SIG-M5 (cell line): ENCODE measurements around the gene IL6R.
A peak's percentile ranks its signal among the peaks of the same experiment; 100 is the strongest.
"Not testable (repeated sequence)": the region's sequence is repeated elsewhere in the genome, so short reads cannot be mapped to it uniquely, and the experiment has no call there.

Experiments
- DNase-seq: peaks from one replicate; lab custom pipeline; 2025; lab: John Stamatoyannopoulos, UW

IL6R gene

DNA sequence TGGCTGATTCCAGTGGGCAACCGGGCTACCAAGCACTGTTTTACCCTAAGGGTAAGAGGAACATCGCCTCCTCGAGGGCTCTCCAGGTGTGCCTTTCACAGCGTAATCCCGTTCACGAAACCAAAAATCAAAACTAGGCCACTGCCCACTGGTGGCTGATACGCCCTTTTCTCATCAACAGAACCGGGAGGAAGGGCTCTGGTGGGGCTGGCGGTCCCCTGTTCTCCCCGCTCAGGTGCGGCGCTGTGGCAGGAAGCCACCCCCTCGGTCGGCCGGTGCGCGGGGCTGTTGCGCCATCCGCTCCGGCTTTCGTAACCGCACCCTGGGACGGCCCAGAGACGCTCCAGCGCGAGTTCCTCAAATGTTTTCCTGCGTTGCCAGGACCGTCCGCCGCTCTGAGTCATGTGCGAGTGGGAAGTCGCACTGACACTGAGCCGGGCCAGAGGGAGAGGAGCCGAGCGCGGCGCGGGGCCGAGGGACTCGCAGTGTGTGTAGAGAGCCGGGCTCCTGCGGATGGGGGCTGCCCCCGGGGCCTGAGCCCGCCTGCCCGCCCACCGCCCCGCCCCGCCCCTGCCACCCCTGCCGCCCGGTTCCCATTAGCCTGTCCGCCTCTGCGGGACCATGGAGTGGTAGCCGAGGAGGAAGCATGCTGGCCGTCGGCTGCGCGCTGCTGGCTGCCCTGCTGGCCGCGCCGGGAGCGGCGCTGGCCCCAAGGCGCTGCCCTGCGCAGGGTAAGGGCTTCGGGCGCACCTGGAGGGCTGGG, at the start of gene IL6R:
Gene IL6R (plus strand): TSS at position 360 of the 763 bp plus-strand sequence. CDS start 287 bp downstream, at position 647.
- peak; percentile 93 for DNase-seq

DNA sequence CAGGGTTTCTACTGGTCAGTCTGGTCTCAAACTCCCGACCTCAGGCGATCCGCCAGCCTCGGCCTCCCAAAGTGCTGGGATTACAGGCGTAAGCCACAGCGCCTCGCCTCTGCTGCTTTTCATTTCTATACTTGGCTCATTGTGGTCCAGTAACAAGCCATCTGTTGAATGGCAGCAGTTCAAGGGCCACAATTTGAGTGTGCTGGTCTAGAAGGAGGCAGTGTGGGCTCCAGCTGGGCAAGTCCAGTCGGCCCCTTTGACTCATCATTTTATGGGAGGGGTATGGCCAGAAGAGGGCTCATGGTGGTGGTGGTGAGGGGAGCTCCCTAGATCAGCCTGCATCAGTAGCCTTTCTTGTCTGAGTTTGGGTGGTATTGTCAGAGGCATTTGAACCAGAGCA, 46.6 kb upstream of the IL6R start:
- no peak for DNase-seq

GRCh38 chr1:154360288-154360687, 44.9 kb upstream of the IL6R start:
- DNase-seq: no peak

- DNase-seq: not testable (repeated sequence)
Observed at GRCh38 chr1:154360881-154361280, 44.3 kb upstream of the IL6R start.

GRCh38 chr1:154361357-154361756, 43.8 kb upstream of the IL6R start:
- no peak for DNase-seq

DNA sequence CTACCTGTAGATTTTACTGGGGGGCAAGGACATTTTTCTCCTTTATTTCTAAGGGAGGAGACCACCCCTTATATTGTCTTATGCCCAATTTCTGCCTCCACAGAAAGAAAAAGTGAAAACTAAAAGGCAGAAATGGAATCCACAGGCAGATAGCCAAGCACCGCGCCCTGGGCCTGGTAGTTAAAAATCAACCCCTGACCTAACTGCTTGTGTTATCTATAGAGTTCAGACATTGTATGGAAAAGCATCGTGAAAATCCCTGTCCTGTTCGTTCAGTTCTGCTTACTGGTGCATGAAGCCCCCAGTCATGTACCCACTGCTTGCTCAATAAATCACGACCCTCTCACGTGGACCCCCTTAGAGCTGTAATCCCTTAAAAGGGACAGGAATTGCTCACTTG, 33.7 kb upstream of the IL6R start:
- no peak for DNase-seq

GRCh38 chr1:154373777-154374357, 31.3 kb upstream of the IL6R start:
- DNase-seq: not testable (repeated sequence)

DNA sequence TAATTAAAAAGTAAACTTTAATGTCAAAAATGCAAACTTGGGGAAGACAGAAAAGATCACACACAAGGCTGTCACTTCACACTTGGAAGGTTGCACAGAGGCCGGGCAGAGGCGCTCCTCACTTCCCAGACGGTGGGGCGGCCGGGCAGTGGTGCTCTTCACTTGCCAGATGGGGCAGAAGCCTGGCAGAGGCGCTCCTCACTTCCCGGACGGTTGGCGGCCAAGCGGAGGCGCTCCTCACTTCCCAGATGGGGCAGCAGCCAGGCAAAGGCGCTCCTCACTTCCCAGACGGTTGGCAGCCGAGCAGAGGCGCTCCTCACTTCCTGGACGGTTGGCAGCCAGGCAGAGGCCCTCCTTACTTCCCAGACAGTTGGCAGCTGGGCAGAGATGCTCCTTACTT, 25.8 kb upstream of the IL6R start:
- no peak for DNase-seq

DNA sequence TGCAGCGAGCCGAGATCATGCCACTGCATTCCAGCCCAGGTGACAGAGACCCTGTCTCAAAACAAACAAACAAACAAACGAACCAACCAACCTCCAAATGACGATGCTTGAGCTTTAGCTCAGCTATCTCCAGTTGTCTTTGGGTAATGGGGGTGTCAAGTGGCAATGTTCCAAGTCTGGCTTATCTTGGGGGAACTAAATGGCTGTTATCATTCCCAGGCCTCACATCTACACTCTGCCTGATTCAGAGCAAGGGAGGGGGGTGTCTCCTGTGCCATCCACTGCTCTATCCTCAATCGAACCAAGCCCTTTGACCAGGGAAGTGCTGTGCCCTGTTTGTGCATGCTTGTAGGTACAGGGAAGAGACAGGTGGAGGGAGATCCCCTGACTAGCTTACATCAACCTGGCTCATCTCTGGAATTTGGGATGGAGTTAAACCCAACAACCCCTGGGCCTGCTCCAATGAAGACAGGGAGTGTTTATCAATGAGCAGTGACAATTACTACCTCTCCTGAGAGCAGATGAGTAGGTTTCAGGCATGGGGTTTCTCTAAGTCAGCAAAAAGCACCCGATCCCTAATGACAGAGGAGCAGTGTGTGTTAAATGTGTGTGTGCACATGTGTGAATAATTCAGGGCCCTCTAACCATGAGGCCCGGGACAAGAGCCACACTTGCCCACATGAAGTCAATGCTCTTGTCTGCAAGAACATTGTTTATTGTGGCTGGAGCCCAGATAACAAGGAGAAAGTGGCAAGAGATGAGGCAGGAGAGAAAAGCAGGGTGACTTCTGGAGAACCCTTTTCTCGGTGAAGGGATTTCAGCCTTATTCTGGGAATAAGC, 20.3 kb upstream of the IL6R start:
- no peak for DNase-seq

- DNase-seq: no peak
Observed at GRCh38 chr1:154386643-154387352, 18.3 kb upstream of the IL6R start.

DNA sequence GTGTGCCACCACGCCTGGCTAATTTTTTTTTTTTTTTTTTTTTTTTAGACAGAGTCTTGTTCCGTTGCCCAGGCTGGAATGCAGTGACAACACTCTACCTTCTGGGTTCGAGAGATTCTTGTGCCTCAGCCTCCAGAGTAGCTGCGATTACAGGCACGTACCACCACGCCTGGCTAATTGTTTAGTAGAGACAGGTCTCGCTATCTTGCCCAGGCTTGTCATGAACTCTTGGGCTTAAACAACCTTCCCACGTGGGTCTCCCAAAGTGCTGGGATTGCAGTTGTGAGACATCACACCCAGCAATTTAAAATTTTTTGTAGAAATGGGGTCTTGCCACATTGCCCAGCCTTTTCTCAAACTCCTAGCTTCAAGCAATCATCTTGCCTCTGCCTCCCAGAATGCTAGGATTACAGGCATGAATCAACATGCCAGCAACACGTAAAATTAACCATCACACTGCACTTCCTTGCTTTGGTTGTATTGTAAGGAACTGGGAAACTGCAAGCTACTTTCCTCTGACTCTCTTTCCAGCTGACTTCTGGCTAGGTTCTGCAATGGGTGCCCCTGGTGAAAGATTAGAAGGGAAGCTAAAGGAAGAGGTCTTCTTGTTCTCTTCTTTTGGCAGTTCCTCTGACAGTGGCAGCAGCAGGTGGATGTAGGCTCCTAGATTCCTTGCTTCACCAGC, 13.9 kb upstream of the IL6R start:
- no peak for DNase-seq

DNA sequence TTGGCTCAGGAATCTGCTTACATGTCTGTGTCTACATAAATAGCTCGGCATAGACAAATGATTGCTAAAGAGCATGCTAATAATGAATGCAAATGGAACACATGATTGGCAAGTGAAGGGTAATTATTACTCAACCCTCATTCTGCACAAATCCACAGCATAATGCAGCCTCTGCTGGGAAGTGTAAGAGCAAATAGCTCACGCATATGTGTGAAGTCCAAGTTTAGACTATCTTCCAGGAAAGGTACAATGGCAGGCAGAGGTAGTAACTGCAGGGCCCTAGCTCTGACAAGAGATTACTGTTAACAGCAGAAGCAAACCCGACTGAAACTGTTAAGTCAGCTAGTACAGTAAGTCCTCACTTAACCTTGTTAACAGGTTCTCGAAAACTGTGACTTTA, 7.0 kb upstream of the IL6R start:
- no peak for DNase-seq

DNA sequence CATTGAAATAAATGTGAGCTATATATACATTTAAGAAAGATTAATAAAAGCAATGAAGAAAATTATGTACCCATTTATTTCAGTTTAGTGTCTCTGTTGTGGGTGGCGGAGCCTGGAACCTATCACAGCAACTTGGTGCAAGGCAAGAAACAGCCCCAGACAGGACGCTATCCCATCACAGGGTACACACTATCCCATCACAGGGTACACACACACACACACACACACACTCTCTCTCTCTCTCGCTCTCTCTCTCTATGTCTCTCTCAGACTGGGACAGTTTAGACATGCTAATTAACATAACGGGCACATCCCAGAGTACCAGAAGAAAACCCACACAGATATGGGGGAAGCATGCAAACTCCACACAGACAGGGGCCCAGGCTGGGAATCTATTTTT, 6.5 kb upstream of the IL6R start:
- no peak for DNase-seq

DNA sequence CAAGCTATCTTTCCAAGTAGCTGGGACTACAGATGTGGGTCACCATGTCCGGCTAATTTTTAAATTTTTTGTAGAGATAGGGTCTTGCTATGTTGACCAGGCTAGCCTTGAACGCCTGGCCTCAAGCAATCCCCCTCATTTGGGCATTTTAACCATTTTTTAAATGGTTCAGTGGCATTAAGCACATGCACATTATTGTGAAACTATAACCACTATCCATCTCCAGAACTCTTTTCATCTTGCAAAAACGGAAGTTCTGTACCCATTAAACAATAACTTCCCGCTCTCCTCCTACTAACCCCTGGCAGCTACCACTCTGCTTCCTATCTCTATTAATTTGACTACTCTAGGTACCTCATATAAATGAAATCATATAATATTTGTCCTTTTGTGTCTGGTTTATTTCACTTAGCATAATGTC, 4.8 kb upstream of the IL6R start:
- DNase-seq: peak; percentile 75

DNA sequence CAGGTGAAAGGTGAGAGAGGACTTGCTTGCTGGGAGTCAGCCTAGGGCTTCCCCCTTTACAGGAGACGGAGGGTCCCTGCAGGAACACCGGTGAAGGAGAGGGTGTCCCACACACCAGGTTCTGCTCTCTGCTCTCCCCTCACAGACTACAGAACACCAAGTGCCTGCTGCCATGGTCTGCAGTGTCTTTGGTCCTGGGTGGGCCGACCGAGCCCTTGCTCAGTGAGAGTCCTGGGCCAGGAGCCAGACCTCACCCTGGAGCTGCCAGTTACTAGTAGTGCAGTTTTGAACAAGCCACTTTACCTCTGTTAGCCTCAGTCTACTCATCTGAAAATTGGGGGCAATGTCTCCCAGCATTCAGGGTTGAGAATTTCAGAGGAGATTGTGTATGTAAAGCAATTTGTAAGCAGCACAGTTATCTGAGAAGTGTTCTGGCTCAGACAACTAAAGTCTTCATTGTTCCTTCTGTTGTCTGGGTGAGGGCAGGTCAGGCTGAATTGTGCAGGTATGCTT, 2.7 kb upstream of the IL6R start:
- DNase-seq: no peak

DNA sequence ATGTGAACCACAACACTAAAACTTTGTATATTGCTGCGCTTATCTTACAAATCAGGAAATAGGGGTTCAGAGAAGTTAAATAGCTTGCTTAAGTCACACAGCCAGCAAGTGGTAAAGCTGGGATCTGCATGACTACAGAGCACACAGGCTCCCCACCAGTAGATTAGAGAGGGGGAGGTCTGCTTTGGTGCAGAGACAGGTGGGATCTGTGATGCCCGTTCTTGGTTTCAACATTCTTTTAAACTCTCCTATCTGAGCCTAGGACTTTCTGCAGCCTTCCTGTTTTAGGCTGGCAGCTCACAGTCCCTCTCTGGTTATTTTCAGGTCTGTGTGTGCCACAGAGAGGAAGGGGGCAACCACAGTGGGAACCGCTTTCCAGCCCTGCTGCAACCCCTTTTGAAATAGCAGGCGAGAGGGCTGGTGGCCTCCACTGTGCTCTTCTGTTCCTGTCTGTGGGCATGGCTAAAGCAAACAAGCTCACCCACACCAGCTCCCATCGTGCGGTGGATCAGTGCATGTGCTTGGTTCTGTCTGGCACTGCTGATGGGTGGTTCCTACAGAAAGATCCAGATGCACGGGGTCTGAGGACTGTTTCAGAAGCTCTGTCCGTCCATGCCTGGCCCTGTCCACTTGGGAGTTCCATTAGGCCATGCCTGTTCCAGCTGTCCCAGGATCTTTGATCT, 1.7 kb upstream of the IL6R start:
- DNase-seq: peak; percentile 91

DNA sequence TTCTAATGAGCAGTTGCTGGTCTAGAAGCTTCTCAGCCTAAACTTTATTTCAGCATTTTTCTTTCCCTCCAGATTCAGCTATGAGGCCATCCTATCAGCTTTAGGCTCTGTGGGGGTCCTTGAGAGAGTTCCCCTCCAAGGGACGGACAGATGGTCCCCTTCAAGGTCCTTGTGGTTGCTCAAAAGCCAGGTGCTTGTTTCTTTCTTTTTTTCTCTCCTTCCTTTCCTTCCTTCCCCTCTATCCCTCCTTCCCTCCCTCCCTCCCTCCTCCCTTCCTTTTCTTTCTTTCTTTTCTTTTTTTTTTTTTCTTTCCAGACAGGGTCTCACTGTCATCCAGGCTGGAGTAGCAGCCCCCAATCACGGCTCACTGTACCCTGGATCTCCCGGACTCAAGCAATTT, 1.2 kb upstream of the IL6R start:
- DNase-seq: no peak

DNA sequence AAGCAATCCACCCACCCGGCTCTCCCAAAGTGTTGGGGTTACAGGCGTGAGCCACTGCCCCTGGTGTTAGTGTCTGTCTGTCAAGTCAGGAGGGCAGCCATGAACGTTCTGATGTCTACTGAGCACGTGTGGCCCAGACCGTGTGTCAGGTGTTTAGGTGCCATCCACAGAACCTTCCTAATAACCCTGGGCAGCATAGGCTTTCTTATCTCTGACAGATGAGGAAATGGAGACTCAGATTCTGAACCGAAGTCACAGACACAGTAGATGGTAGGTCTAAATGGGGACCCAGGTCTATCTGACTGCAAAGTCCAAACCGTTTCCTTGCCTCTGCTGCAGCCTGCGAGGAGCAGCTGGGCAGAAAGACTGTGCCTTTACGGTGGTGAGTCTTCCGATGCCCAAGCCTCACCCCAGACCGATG, 622 bp upstream of the IL6R start:
- no peak for DNase-seq

DNA sequence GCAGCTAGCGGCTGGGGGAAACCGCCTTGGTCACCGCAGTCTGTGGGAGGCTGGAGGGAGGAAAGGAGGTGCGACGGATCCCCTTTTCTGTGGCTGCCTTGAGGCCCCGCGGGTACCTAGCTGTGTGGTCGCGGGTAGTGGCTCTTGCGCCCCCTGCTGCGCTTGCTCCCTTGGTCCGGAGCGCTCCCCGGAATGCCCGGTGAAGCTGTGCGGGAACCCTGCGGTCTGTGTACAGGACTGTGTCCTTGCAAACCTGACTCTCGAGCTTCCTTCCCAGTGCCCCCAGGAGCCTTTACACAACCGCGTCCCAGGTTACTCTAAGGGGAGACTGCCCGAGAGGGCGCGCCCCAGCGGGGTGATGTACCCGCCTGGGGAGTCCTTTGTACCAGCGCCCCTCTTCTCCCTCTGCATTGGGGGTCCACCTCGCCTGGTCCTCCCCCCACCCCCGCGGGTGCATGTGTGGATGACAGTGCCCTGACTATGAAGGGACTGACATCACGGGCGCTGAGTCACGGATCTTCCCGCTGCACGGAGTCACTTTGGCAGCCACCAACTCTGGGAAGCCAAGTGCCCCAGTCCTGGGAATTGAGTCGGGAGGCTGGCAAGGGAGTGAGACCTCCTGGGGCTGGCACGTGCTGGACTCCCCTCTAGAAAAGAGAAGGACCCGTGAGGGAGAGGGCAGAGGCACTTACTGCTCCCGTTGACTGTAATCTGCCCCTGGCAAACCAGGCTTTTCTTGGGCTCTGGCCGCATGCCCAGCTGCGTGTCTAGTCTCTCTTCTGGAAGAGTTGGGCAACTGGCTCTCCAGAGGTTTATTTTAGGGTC, 816 bp downstream of the IL6R start:
- no peak for DNase-seq

DNA sequence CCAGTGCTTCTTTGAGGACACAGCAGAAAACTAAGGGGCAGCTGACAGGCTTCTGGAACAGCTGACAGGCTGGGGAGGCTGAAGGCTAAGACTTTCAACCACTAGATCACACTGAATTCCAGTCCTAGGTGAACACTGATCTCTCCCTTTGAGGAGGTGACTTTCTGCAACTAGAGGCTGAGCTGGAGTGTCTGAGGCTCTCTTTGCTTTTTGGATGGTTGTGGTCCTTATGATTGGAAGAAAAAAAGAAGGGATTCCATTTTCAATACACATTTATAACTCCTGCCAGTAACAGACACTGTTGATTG, 1.4 kb downstream of the IL6R start:
- DNase-seq: no peak
